Lung (tissue), 12 donors: ENCODE measurements around the gene C3orf38. TPM values are rescaled to one million over a fixed set of nuclear protein-coding genes. Genes with fewer than 3 reads are reported as not detected.
"Not testable (repeated sequence)": the region's sequence is repeated elsewhere in the genome, so short reads cannot be mapped to it uniquely, and the experiment has no call there.

Experiments used
- ATAC-seq: fragments of 200-7000 bp; cut with Tn5 transposase; one replicate; pipeline ENCODE4 v1.9.1; 2020; ENCODE audit warnings: moderate number of reproducible peaks; ENCODE audit not compliant: insufficient read depth, low FRiP score
- DNase-seq, 3 donors: peaks; one replicate each; pipeline ENCODE4 v3.0.0-alpha.2; 2013 to 2017
- H3K27ac ChIP-seq, 2 donors: one replicate each; pipeline ENCODE4 v1.5.1; 2013; ENCODE audit warnings: mild to moderate bottlenecking in 2 of 2, moderate library complexity in 2 of 2, control low read depth in 1 of 2, inconsistent platforms in 1 of 2, low read depth in 1 of 2, low read length in 1 of 2
- H3K27me3 ChIP-seq, 3 donors: one replicate each; pipeline ENCODE4 v1.5.1; 2013; ENCODE audit warnings: low read length in 2 of 3; ENCODE audit not compliant: control insufficient read depth in 3 of 3, insufficient read depth in 3 of 3
- H3K36me3 ChIP-seq, 4 donors: one replicate each; pipeline ENCODE4 v1.5.1; 2013; ENCODE audit warnings: low read length in 4 of 4, mild to moderate bottlenecking in 1 of 4, moderate library complexity in 1 of 4; ENCODE audit not compliant: control insufficient read depth in 4 of 4, insufficient read depth in 4 of 4
- H3K4me1 ChIP-seq, 5 donors: one replicate each; pipeline ENCODE4 v1.5.1; 2013; ENCODE audit warnings: low read length in 5 of 5, mild to moderate bottlenecking in 2 of 5, moderate library complexity in 1 of 5; ENCODE audit not compliant: control insufficient read depth in 5 of 5, insufficient read depth in 5 of 5
- H3K4me3 ChIP-seq: one replicate; pipeline ENCODE4 v1.5.1; 2013; ENCODE audit warnings: mild to moderate bottlenecking, control low read depth, moderate library complexity
- H3K9ac ChIP-seq, 2 donors: one replicate each; pipeline ENCODE4 v1.5.1; 2013; ENCODE audit warnings: low read length in 2 of 2, control low read depth in 1 of 2; ENCODE audit not compliant: insufficient read depth in 1 of 2
- H3K9me3 ChIP-seq, 4 donors: one replicate each; pipeline ENCODE4 v1.5.1; 2013; ENCODE audit warnings: low read length in 3 of 4, mild to moderate bottlenecking in 1 of 4, moderate library complexity in 1 of 4; ENCODE audit not compliant: control insufficient read depth in 4 of 4, insufficient read depth in 3 of 4
- CTCF ChIP-seq: IDR thresholded peaks from 2 replicates; pipeline ENCODE4 v1.5.1; 2012; ENCODE audit warnings: mild to moderate bottlenecking; ENCODE audit errors: control extremely low read depth, extremely low read depth
- WGBS, 2 donors: extraction: QIAGEN DNeasy Blood & Tissue Kit; methylation state at CpG; one replicate each; pipeline ENCODE4 v1.1.7; 2013; 5-methylcytosine and 5-hydroxymethylcytosine counted together
- polyA plus RNA-seq, 2 donors: library from polyadenylated mRNA; stranded (reverse); fragments of 200-250 nt; gene quantifications; one replicate each; pipeline ENCODE4 v1.2.1, GENCODE V29; 2013
- total RNA-seq, 2 donors: library from RNA; depleted of rRNA in 1 of 2; stranded (reverse); fragments of >200 nt in 1 of 2; gene quantifications; one replicate each; pipeline ENCODE4 v1.2.1, GENCODE V29; 2014 to 2021
- donor health status: control.
- donor health status: control.
- donor health status: Bipolar disorder and iron deficiency.
- donor health status: healthy.
- donor health status: DM: yes; HTN: yes; CAD: no.

Gene C3orf38
- total and polyA plus RNA-seq, 4 donors, result 6.2 to 36.7 (median 13.7) TPM

DNA sequence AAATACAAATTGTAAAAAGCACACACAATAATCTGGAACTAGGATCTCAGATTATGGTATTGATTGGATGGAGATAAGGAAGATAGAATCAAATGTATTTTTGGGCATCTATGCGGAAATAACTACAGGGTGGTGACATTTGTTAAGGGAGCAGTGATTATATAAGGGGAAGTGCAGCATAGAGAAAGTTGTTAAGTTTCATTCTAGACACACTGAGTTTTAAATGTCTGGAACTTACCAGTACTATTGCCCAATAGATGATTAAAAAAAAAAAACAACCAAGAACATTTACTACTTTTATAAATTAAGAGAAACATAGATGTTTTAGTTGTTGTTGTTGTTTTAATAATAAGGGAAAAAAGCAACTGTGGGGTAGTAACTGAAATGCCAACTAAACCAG is 32.1 kb upstream of the C3orf38 start:
- H3K27me3 ChIP-seq, result no peaks in the 10 kb centered on the region
- DNase-seq (no peak), ATAC-seq (no peak)
- H3K36me3 ChIP-seq, result peaks cover 0 to 16% (median 2%) of the 10 kb centered on the region in 4 donors
- WGBS, 2 donors, result 18 to 23% methylated on average over 1 of the region's 1 CpG
- no peak overlapping the region for H3K27ac ChIP-seq
- peaks cover 0 to 4% (median 0%) of the 10 kb centered on the region in 5 donors for H3K4me1 ChIP-seq
- no peaks in the 10 kb centered on the region for H3K9me3 ChIP-seq
- no peak for TF ChIP-seq CTCF
- H3K9ac ChIP-seq, result no peak overlapping the region
- no peak overlapping the region for H3K4me3 ChIP-seq

GRCh38 chr3:88118603-88119002 is 31.2 kb upstream of the C3orf38 start:
- not testable (repeated sequence) for H3K27ac ChIP-seq, H3K4me1 ChIP-seq, H3K4me3 ChIP-seq, H3K9me3 ChIP-seq, H3K27me3 ChIP-seq, ATAC-seq, DNase-seq, H3K9ac ChIP-seq
- WGBS, 2 donors, result 98 to 99% methylated on average over 1 of the region's 2 CpGs
- peaks cover 0 to 15% (median 2%) of the 10 kb centered on the region in 4 donors for H3K36me3 ChIP-seq

GRCh38 chr3:88123526-88123925 is 26.2 kb upstream of the C3orf38 start:
- ATAC-seq, result no peak
- H3K4me1 ChIP-seq, result peaks cover 0 to 2% (median 0%) of the 10 kb centered on the region in 5 donors
- no peak overlapping the region for H3K4me3 ChIP-seq
- 96 to 100% methylated on average over 1 of the region's 1 CpG for WGBS, 2 donors
- H3K27me3 ChIP-seq, result no peaks in the 10 kb centered on the region
- H3K9ac ChIP-seq, result no peak overlapping the region
- no peak for DNase-seq
- H3K9me3 ChIP-seq, result no peaks in the 10 kb centered on the region
- no peak overlapping the region for H3K27ac ChIP-seq
- TF ChIP-seq CTCF, result no peak
- H3K36me3 ChIP-seq, result peaks cover 0 to 4% (median 0%) of the 10 kb centered on the region in 4 donors

DNA sequence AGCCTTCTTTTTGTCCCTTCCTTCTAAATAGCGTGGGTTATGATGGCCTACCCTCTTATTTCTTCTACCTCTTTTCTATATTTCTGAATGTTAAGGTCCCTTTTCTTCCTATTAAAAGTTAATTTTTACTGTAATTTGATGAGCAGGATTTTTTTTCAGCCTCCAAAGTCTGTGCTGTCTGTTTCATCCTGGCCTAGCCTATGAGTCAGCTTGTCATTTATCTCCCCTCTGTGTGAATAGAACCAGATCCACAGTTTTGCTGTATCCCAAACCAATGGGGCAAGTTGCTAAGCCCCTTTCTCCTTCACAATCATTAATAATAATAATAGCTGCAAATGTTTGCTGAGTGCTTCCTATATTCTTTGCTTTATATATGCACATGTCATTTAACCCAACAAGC is 18.1 kb upstream of the C3orf38 start:
- H3K9me3 ChIP-seq, result no peaks in the 10 kb centered on the region
- TF ChIP-seq CTCF, result no peak
- no peaks in the 10 kb centered on the region for H3K27me3 ChIP-seq
- H3K4me1 ChIP-seq, result peaks cover 0 to 8% (median 0%) of the 10 kb centered on the region in 5 donors
- DNase-seq (no peak), ATAC-seq (no peak)
- no peak overlapping the region for H3K27ac ChIP-seq
- no peak overlapping the region for H3K9ac ChIP-seq
- no peak overlapping the region for H3K4me3 ChIP-seq
- peaks cover 0 to 23% (median 9%) of the 10 kb centered on the region in 4 donors for H3K36me3 ChIP-seq
- 91 to 96% methylated on average over 1 of the region's 1 CpG for WGBS, 2 donors
